Muscle layer of duodenum (tissue), 2 donors: ENCODE results near the gene CD58.

Experiments used
- H3K27ac ChIP-seq: one replicate; pipeline ENCODE4 v1.7.0; 2013; ENCODE audit warnings: mild to moderate bottlenecking, low read length
- H3K27me3 ChIP-seq: one replicate; pipeline ENCODE4 v1.7.0; 2013; ENCODE audit warnings: low read depth, mild to moderate bottlenecking, control low read depth, low read length
- H3K36me3 ChIP-seq, 2 donors: one replicate each; pipeline ENCODE4 v1.7.0; 2013; ENCODE audit warnings: low read length in 2 of 2, control low read depth in 1 of 2, mild to moderate bottlenecking in 1 of 2; ENCODE audit not compliant: insufficient read depth in 2 of 2, control insufficient read depth in 1 of 2
- H3K4me1 ChIP-seq, 2 donors: one replicate each; pipeline ENCODE4 v1.7.0; 2013; ENCODE audit warnings: low read length in 2 of 2, mild to moderate bottlenecking in 2 of 2, control low read depth in 1 of 2, moderate library complexity in 1 of 2; ENCODE audit not compliant: insufficient read depth in 2 of 2, control insufficient read depth in 1 of 2
- H3K4me3 ChIP-seq, 2 donors: one replicate each; pipeline ENCODE4 v1.7.0; 2013; ENCODE audit warnings: low read length in 2 of 2, low read depth in 1 of 2, mild to moderate bottlenecking in 1 of 2
- H3K9me3 ChIP-seq, 2 donors: one replicate each; pipeline ENCODE4 v1.7.0; 2013; ENCODE audit warnings: low read length in 2 of 2, control low read depth in 1 of 2, mild to moderate bottlenecking in 1 of 2; ENCODE audit not compliant: control insufficient read depth in 1 of 2
- donor health status: healthy.

The CD58 gene

DNA sequence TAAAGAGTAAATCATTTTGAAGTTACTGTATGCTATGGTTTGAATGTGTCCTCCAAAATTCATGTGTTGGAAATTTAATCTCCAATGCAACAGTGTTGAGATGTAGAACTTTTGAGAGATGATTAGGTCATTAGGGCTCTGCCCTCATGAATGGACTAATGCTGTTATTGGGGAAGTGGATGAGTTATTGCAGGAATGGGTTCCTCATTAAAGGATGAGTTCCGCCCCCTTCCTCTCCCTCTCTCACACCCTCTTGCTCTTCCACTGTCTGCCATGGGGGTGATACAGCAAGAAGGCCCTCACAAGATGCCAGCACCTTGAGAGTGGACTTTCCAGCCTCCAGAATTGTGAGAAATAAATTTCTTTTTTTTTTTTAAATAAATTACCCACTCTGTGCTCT is 100.2 kb downstream of the CD58 start:
- H3K36me3 ChIP-seq = no peaks in the 10 kb centered on the region
- H3K4me1 ChIP-seq = no peaks in the 10 kb centered on the region
- no peak overlapping the region for H3K4me3 ChIP-seq
- H3K9me3 ChIP-seq = no peaks in the 10 kb centered on the region
- no peak overlapping the region for H3K27ac ChIP-seq
- no peaks in the 10 kb centered on the region for H3K27me3 ChIP-seq

DNA sequence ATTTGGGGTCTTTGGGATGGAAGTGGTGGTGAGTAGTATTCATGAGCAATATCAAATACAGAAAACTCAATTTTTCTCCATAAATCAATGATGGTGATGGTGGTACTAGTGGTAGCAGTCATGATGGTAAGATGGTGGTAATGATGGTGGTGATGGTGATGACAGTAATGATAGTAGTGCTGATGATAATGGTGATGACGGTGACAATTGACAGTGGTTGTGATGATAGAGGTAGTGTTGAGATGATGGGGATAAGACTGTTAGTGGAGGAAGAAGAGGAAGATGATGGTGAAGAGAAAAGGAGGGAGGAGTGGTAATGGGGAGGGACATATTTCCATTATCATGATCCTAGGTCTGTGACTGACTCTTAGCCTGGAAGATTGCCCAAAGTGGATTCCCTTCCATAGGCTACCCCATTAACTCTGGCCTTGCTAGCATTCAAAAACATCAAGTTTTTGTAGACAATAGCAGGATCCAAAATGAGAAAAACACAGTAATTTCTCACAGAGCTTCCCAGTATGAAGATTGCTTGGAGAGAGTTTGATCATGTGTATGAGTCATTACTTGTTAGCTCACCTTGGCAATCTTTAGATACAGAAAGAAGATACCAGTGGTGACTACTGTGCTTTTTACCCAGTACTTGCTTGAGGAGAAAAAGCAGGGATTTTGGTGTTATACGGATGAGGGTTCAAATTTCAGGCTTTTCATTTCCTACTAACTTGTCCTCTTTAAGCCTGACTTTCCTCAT is 103.8 kb downstream of the CD58 start:
- no peaks in the 10 kb centered on the region for H3K9me3 ChIP-seq
- H3K27me3 ChIP-seq = no peaks in the 10 kb centered on the region
- H3K4me1 ChIP-seq = no peaks in the 10 kb centered on the region
- no peaks in the 10 kb centered on the region for H3K36me3 ChIP-seq
- H3K4me3 ChIP-seq = no peak overlapping the region
- no peak overlapping the region for H3K27ac ChIP-seq

DNA sequence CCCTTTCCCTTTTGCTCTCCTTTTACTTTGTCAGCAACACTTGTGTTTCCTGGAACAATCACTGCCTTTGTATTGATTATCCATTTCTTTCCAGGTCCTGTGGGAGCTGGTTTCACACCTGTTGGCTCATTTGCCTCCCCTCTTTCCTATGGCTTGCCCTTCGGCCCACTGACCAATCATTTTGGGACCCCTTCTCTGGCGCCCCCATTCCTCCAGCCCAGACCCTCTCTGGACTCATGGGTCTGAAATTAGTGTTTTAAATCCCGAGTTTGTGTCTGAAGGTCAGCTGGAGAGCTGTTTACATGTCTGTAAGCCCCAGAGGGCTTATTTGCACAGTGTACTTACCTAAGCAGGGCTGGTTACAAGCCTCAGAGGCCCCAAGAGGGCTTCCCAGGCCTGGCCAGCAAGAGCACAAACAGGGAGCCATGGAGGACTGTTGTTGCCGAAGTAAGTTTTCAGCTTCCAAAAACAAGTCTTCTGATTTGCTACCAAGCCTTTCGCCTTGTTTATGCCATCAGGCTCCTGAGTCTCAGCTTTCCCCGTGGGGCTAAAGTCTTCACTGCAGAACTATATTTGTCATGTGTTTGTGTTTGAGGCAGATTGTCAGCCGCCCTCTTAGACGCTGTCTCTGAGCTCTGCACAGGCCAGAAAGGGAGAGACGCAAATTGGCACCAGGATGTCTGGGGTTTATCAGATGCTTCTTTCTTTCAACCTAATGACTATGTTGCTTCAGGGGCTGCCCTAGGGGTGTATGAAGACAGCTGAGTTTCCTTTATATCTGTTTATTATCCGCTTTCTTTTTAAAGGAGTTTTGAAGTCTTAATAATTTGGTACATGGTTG is 104.8 kb downstream of the CD58 start:
- Histone ChIP-seq H3K4me3 (no peak overlapping the region), H3K36me3 (no peaks in the 10 kb centered on the region), H3K9me3 (no peaks in the 10 kb centered on the region), H3K27ac (peak overlapping the region; percentile 18), H3K4me1 (no peaks in the 10 kb centered on the region), H3K27me3 (no peaks in the 10 kb centered on the region)

DNA sequence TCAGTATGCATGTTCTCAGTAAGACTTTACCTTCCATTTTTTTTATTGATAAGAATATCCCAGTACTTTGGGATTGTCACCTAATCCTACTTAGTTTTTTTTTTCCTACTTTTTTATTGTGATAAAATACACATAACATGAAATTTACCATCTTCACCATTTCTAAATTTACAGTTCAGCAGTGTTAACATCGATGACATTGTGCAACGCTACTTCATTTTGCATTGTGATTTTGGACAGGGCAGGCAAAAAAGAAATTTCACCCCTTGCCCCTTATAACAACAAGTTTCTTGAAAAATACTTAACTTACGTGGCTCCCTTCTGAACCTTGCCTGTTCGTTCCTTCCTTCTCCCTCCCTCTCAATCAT is 105.4 kb downstream of the CD58 start:
- H3K36me3 ChIP-seq = no peaks in the 10 kb centered on the region
- H3K27ac ChIP-seq = no peak overlapping the region
- H3K27me3 ChIP-seq = no peaks in the 10 kb centered on the region
- H3K4me1 ChIP-seq = no peaks in the 10 kb centered on the region
- no peak overlapping the region for H3K4me3 ChIP-seq
- H3K9me3 ChIP-seq = no peaks in the 10 kb centered on the region
